IPS DF 6.9 (cell line): ENCODE measurements around the gene COL8A1.

Experiments used
- DNase-seq: peaks from one replicate; pipeline ENCODE4 v3.0.0-alpha.2; 2013; ENCODE audit warnings: low read depth, low spot score
- H3K27ac ChIP-seq: one replicate; pipeline ENCODE4 v1.5.1; 2013; ENCODE audit warnings: low read length, control low read depth
- H3K27me3 ChIP-seq: 2 replicates; pipeline ENCODE4 v1.6.1; 2013; ENCODE audit warnings: mild to moderate bottlenecking, low read length; ENCODE audit not compliant: control insufficient read depth, insufficient read depth
- H3K36me3 ChIP-seq: 2 replicates; pipeline ENCODE4 v1.6.1; 2013; ENCODE audit warnings: low read length; ENCODE audit not compliant: control insufficient read depth, insufficient read depth
- H3K4me1 ChIP-seq: 2 replicates; pipeline ENCODE4 v1.6.1; 2013; ENCODE audit warnings: low read length; ENCODE audit not compliant: control insufficient read depth, insufficient read depth
- H3K4me3 ChIP-seq: 2 replicates; pipeline ENCODE4 v1.5.1; 2013; ENCODE audit warnings: mild to moderate bottlenecking, low read length
- H3K9me3 ChIP-seq: 2 replicates; pipeline ENCODE4 v1.6.1; 2013; ENCODE audit warnings: low read length, inconsistent platforms; ENCODE audit not compliant: control insufficient read depth, insufficient read depth
- WGBS: extraction: QIAGEN DNeasy Blood & Tissue Kit; methylation state at CpG from one replicate; pipeline ENCODE4 v1.1.7; 2013; ENCODE audit warnings: mixed read lengths, missing lambda C conversion rate; ENCODE audit not compliant: insufficient read length, insufficient coverage; 5-methylcytosine and 5-hydroxymethylcytosine counted together

The COL8A1 gene

GRCh38 chr3:99768126-99768525 lies 129.7 kb downstream of the COL8A1 start:
- DNase-seq, result no peak
- no peak overlapping the region for H3K4me3 ChIP-seq
- no CpG with 5 or more reads among the region's 1 CpG for WGBS
- H3K27me3 ChIP-seq, result no peaks in the 10 kb centered on the region
- H3K9me3 ChIP-seq, result no peaks in the 10 kb centered on the region
- no peaks in the 10 kb centered on the region for H3K4me1 ChIP-seq
- H3K36me3 ChIP-seq, result no peaks in the 10 kb centered on the region
- H3K27ac ChIP-seq, result no peak overlapping the region

DNA sequence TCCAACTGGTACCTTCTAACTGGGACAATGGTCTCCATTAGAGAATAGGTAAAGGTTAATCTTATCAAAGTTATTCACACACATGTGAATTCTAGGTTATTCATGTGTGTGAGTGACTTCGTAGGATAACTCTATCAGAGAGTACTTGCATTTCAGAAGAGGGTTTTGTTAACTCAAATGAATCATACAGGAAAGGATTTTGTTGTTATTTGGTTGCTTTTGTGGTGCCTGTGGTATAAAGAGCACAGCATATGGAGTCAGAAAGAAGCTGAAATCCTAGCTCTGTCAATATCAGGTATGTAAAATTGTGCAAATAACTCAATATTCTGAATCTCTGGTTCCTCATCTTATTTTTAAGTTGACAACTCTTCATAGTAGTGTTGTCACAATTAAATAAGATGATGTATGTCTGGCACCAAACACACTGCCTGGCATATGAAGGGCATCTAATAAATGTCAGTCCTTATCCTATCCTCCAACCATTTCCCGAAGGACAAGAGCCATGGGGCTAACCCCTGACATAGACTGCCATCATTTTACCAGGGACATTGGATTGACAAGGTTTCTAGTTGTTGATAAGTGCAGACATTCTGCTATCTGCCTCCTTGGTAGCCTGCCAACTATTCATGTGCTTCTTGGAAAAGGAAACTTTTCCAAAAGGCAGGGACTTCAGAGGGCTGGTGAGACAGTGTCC lies 130.6 kb downstream of the COL8A1 start:
- Histone ChIP-seq H3K4me1 (no peaks in the 10 kb centered on the region), H3K9me3 (no peaks in the 10 kb centered on the region), H3K36me3 (no peaks in the 10 kb centered on the region), H3K4me3 (no peak overlapping the region), H3K27ac (no peak overlapping the region), H3K27me3 (no peaks in the 10 kb centered on the region)
- WGBS, result no CpG with 5 or more reads among the region's 2 CpGs
- no peak for DNase-seq

DNA sequence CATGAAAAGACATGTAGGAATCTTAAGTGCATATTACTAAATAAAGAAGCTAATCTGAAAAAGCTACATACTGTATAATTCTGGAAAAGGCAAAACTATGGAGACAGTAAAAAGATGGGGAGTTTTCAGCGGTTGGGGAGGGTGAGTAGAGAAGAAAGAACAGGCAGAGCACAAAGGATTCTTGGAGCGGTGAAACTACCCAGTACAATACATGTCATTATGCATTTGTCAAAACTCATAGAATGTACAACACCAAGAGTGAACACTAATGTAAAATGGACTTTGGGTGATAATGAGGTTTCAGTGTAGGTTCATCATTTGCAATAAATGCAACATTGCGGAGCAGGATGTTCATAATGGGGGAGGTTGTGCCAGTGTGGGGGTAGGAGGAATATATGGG lies 133.8 kb downstream of the COL8A1 start:
- WGBS, result no CpG with 5 or more reads among the region's 3 CpGs
- H3K27ac ChIP-seq, result no peak overlapping the region

GRCh38 chr3:99772671-99773070 lies 134.3 kb downstream of the COL8A1 start:
- no peak overlapping the region for H3K27ac ChIP-seq
- no peak for DNase-seq
- H3K4me3 ChIP-seq, result no peak overlapping the region
- no peaks in the 10 kb centered on the region for H3K27me3 ChIP-seq
- no peaks in the 10 kb centered on the region for H3K4me1 ChIP-seq
- WGBS, result no CpG with 5 or more reads among the region's 1 CpG
- no peaks in the 10 kb centered on the region for H3K9me3 ChIP-seq
- no peaks in the 10 kb centered on the region for H3K36me3 ChIP-seq

More for the DNA sequence above, 133.8 kb downstream of the COL8A1 start:
- H3K4me3 ChIP-seq, result no peak overlapping the region
- no peaks in the 10 kb centered on the region for H3K27me3 ChIP-seq
- no peak for DNase-seq
- no peaks in the 10 kb centered on the region for H3K9me3 ChIP-seq
- no peaks in the 10 kb centered on the region for H3K36me3 ChIP-seq
- no peaks in the 10 kb centered on the region for H3K4me1 ChIP-seq

- no peak overlapping the region for H3K4me3 ChIP-seq
- no CpG with 5 or more reads among the region's 2 CpGs for WGBS
- H3K27ac ChIP-seq, result no peak overlapping the region
- no peaks in the 10 kb centered on the region for H3K36me3 ChIP-seq
- H3K27me3 ChIP-seq, result no peaks in the 10 kb centered on the region
- DNase-seq, result no peak
- no peaks in the 10 kb centered on the region for H3K9me3 ChIP-seq
- H3K4me1 ChIP-seq, result no peaks in the 10 kb centered on the region
Measured at GRCh38 chr3:99774467-99774866, 136.1 kb downstream of the COL8A1 start.

- WGBS, result no CpG with 5 or more reads among the region's 5 CpGs
- no peak for DNase-seq
- Histone ChIP-seq H3K36me3 (no peaks in the 10 kb centered on the region), H3K27me3 (no peaks in the 10 kb centered on the region), H3K27ac (no peak overlapping the region), H3K9me3 (no peaks in the 10 kb centered on the region), H3K4me1 (no peaks in the 10 kb centered on the region), H3K4me3 (no peak overlapping the region)
Measured at GRCh38 chr3:99776516-99777209, 138.3 kb downstream of the COL8A1 start.

DNA sequence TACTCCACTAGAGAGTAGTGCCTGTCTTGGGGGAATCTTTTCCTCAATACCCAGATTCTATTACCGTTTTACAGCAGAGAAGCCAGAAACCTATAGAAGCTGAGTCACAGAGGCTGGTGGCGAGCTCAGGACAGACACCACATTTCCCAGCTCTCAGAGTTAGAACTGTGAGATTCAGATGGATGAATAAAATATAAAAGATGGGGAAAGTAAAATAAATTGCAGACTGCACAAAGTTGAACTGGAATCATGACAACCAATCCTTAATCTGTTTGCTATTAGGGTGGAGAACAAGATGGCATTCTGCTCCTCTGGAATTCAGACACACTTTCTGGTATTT lies 138.8 kb downstream of the COL8A1 start:
- no peak for DNase-seq
- H3K27ac ChIP-seq, result no peak overlapping the region
- H3K27me3 ChIP-seq, result no peaks in the 10 kb centered on the region
- no peaks in the 10 kb centered on the region for H3K4me1 ChIP-seq
- WGBS, result no CpG with 5 or more reads among the region's 2 CpGs
- no peaks in the 10 kb centered on the region for H3K36me3 ChIP-seq
- no peak overlapping the region for H3K4me3 ChIP-seq
- H3K9me3 ChIP-seq, result no peaks in the 10 kb centered on the region

- Histone ChIP-seq H3K27ac (no peak overlapping the region), H3K9me3 (no peaks in the 10 kb centered on the region), H3K4me1 (no peaks in the 10 kb centered on the region), H3K4me3 (no peak overlapping the region), H3K27me3 (no peaks in the 10 kb centered on the region), H3K36me3 (no peaks in the 10 kb centered on the region)
- no CpG with 5 or more reads among the region's 2 CpGs for WGBS
- DNase-seq, result no peak
Measured at GRCh38 chr3:99777708-99778107, 139.3 kb downstream of the COL8A1 start.

GRCh38 chr3:99780749-99781148 lies 142.4 kb downstream of the COL8A1 start:
- H3K9me3 ChIP-seq, result no peaks in the 10 kb centered on the region
- H3K4me3 ChIP-seq, result no peak overlapping the region
- DNase-seq, result no peak
- no peaks in the 10 kb centered on the region for H3K27me3 ChIP-seq
- WGBS, result no CpG with 5 or more reads among the region's 3 CpGs
- no peaks in the 10 kb centered on the region for H3K36me3 ChIP-seq
- H3K27ac ChIP-seq, result no peak overlapping the region
- H3K4me1 ChIP-seq, result no peaks in the 10 kb centered on the region

GRCh38 chr3:99781761-99782160 lies 143.4 kb downstream of the COL8A1 start:
- Histone ChIP-seq H3K9me3 (no peaks in the 10 kb centered on the region), H3K36me3 (no peaks in the 10 kb centered on the region), H3K27me3 (no peaks in the 10 kb centered on the region), H3K4me3 (no peak overlapping the region), H3K27ac (no peak overlapping the region), H3K4me1 (no peaks in the 10 kb centered on the region)
- no CpG with 5 or more reads among the region's 3 CpGs for WGBS
- DNase-seq, result no peak
